Measurements from ENCODE around the gene TKT.

Gene TKT

DNA sequence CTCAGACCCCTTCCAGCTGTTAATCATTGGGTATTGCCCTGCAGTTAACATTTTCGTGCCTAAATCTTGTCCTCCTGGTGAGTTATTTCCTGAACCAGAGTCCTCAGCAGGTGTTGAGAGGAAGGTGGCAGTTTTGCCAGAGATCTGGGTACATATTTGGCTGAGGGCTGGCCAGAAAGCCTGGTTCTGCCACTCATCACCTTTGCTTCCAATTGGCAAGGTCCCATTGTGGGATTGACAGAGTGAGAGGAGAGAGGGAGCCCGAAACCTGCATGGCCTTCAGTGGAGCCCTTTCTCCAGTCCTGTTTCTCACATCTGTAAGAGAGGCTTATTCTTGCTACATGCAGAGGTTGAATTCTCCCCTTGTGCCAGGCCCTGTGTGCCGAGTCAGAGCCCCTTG is 8.9 kb upstream of the TKT start:
- H3K4me1 Mint-ChIP-seq = peaks cover 16% of the 10 kb centered on the region
- no peak for TF ChIP-seq CTCF (IDR thresholded peaks at IDR 0.05)
- H3K27ac Mint-ChIP-seq = no peak overlapping the region
- H3K36me3 Mint-ChIP-seq (ENCODE audit: low read depth) = no peaks in the 10 kb centered on the region
- H3K27me3 Mint-ChIP-seq (ENCODE audit: low read depth, poor library complexity) = peaks cover 4% of the 10 kb centered on the region
- H3K4me3 Mint-ChIP-seq = no peak overlapping the region
- H3K9me3 Mint-ChIP-seq = no peaks in the 10 kb centered on the region
- no peak for DNase-seq

GRCh38 chr3:53263907-53264306 is 8.1 kb upstream of the TKT start:
- H3K27me3 Mint-ChIP-seq (ENCODE audit: low read depth, poor library complexity) = peaks cover 8% of the 10 kb centered on the region
- no peak overlapping the region for H3K4me3 Mint-ChIP-seq
- no peak for DNase-seq
- no peak overlapping the region for H3K27ac Mint-ChIP-seq
- no peaks in the 10 kb centered on the region for H3K9me3 Mint-ChIP-seq
- peaks cover 22% of the 10 kb centered on the region for H3K4me1 Mint-ChIP-seq
- TF ChIP-seq CTCF (IDR thresholded peaks at IDR 0.05) = no peak
- H3K36me3 Mint-ChIP-seq (ENCODE audit: low read depth) = no peaks in the 10 kb centered on the region

DNA sequence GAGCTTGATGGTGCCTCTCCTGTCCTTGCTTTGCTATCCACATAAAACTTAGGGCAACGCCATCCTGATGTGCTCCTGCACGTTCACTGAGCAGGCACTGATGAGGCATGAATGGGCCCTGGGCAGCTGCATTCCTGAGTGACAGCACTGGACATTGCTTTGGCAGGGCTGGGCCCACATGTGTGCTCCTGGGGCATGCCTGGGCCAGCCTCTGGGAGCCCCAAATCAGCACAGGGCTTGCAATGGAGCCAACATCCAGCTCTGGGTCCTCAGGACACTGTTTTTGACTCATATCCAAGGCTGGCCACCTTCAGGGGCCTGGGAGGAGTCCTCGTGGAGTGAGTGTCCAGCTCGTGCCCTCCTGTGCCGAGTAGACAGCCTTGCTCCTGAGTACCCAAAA is 5.9 kb upstream of the TKT start:
- no peak overlapping the region for H3K4me3 Mint-ChIP-seq
- peaks cover 30% of the 10 kb centered on the region for H3K4me1 Mint-ChIP-seq
- no peaks in the 10 kb centered on the region for H3K36me3 Mint-ChIP-seq (ENCODE audit: low read depth)

GRCh38 chr3:53260286-53260785 is 4.5 kb upstream of the TKT start:
- no peak for TF ChIP-seq CTCF (IDR thresholded peaks at IDR 0.05)
- Mint-ChIP-seq H3K4me3 (no peak overlapping the region), H3K9me3 (no peaks in the 10 kb centered on the region), H3K4me1 (peaks cover 30% of the 10 kb centered on the region), H3K36me3 (ENCODE audit: low read depth) (no peaks in the 10 kb centered on the region), H3K27ac (no peak overlapping the region), H3K27me3 (ENCODE audit: low read depth, poor library complexity) (peaks cover 8% of the 10 kb centered on the region)
- no peak for DNase-seq

More for the DNA sequence above, 5.9 kb upstream of the TKT start:
- no peak for TF ChIP-seq CTCF (IDR thresholded peaks at IDR 0.05)
- Mint-ChIP-seq H3K27me3 (ENCODE audit: low read depth, poor library complexity) (peaks cover 8% of the 10 kb centered on the region), H3K27ac (no peak overlapping the region), H3K9me3 (no peaks in the 10 kb centered on the region)
- DNase-seq = no peak

DNA sequence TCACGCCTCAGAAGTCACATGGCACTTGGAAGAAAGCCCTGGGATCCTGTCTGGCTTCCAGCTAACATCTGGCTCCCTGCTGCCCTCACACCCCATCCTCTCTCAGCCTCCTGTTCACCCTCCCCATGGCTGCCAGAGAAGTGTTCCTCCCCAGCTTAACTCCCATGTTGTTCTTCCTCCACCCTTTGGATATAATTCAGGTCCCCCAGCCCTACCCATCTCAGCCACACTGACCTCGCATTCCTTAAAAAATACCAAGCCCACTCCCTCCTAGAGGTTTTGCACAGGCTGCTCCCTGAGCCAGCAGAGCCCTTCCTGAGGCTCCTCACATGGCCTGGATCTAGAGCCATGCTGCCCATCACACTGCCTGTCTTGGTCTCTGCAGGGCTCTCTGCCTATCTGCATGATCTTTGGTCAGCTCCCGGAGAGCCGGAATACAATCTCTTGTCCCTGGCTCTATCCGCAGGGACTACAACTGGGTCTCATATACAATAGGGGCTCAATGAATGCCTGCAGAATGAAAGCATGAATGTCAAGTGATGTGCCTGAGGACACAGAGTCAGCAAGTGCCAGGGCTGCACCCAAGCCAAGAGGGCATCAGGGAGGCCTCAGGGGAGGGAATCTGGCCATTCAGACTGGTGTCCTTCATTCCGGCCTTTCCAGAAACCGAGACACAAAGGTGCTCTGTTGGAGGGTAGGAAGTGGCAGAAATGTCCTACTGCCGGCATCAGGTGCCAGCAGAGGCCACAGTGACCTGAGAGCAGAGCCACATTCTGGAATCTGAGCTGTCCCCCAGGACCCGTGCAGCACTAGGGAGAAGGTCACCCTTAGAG is 3.8 kb upstream of the TKT start:
- H3K27me3 Mint-ChIP-seq (ENCODE audit: low read depth, poor library complexity) = peaks cover 8% of the 10 kb centered on the region
- H3K36me3 Mint-ChIP-seq (ENCODE audit: low read depth) = no peaks in the 10 kb centered on the region
- no peak overlapping the region for H3K4me3 Mint-ChIP-seq
- no peak for DNase-seq
- no peaks in the 10 kb centered on the region for H3K9me3 Mint-ChIP-seq
- H3K27ac Mint-ChIP-seq = no peak overlapping the region
- H3K4me1 Mint-ChIP-seq = peaks cover 25% of the 10 kb centered on the region
- no peak for TF ChIP-seq CTCF (IDR thresholded peaks at IDR 0.05)
